GM18526 (cell line): ENCODE results near the gene COMT.

ENCODE experiments used
- POLR2A ChIP-seq: IDR thresholded peaks from 3 replicates; pipeline ENCODE4 v1.6.1; 2011; ENCODE audit not compliant: insufficient read length; ENCODE audit errors: extremely low read depth

COMT gene

DNA sequence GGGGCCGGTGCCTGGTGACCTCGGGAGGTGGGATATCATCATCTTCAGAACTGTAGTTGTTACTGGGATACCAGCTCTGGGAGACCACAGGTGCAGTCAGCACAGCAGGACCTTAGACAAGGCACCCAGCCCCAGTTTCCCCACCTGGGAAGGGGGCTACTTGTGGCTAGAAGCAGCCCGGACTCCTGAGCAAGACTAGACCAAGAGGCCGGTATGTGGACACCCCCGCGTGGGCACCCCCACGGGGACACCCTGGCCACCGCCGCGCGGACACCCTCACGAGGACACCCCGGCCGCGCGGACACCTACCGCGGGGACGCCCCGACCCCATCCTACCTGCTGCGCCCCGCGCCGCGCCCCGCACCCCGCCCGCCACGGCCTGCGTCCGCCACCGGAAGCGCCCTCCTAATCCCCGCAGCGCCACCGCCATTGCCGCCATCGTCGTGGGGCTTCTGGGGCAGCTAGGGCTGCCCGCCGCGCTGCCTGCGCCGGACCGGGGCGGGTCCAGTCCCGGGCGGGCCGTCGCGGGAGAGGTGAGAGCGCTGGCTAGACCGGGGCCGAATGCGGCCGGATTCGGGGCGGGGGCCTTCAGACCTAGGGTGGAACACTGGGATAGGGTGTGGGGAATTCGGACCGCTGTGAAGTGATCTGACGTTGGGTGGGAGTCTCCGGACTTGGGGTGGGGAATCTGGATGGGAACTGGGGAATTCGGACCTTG lies at the start of gene COMT, which contains the start of gene TXNRD2:
Gene COMT (plus strand): TSS at position 408 of the 718 bp plus-strand sequence. CDS start 20,755 bp downstream, outside the sequence.
Gene TXNRD2 (minus strand): TSS at position 454 of the 718 bp plus-strand sequence. CDS start 15 bp downstream, at position 439.
- peak; percentile 82 for TF ChIP-seq POLR2A

DNA sequence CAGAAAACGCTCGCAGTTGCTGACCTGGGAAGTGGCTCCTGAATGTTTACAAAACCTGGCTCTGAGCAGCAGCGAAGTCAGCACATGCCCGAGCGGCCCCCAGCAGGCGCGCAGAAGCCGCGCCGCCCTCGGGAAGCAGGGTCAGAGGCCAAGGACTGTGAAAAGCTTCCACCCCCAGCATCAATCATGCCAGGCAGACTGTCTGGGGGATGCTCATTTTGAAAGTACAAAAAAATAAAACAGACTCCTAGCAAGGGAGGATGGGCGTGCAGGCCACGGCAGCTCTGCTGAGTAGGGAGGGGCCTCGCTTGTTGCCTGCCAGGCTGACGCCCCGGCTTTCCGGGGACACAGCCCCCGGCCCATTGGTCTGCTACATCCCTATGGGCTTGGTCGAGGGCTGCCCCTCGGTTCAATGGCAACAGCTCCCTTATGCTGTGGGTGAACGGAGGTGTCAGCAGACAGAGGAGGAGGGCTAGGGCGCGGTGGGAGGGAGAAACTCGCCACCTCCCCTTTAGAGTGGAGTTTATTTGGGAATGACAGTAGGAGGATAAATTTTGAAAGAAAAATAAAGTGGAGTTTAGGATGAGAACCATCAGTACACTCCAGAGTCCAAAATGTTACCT lies 49.2 kb upstream of the COMT start:
- no peak for TF ChIP-seq POLR2A

DNA sequence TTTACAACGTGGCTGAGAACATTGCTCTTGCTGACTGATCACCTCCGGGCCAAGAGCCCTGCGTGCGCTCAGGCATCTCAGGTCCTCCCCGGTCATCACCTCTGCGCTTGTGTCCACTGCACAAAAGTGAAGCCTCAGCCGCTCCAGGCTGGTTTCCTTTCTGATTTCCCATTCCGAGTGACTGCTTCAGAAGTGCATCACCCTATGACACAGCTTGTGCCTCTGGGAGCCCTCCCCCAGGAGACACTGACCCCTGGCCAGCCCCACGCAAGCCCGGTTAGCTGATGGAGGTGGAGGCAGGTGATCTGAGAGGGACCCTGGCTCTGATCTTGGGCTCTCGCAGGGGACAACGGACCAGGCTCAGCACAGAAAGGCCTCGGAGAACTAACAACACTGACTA lies 48.6 kb upstream of the COMT start:
- TF ChIP-seq POLR2A: no peak

- TF ChIP-seq POLR2A: no peak
Observed at GRCh38 chr22:19893363-19893762, 48.2 kb upstream of the COMT start.

- no peak for TF ChIP-seq POLR2A
Observed at GRCh38 chr22:19895160-19895849, 46.3 kb upstream of the COMT start.

DNA sequence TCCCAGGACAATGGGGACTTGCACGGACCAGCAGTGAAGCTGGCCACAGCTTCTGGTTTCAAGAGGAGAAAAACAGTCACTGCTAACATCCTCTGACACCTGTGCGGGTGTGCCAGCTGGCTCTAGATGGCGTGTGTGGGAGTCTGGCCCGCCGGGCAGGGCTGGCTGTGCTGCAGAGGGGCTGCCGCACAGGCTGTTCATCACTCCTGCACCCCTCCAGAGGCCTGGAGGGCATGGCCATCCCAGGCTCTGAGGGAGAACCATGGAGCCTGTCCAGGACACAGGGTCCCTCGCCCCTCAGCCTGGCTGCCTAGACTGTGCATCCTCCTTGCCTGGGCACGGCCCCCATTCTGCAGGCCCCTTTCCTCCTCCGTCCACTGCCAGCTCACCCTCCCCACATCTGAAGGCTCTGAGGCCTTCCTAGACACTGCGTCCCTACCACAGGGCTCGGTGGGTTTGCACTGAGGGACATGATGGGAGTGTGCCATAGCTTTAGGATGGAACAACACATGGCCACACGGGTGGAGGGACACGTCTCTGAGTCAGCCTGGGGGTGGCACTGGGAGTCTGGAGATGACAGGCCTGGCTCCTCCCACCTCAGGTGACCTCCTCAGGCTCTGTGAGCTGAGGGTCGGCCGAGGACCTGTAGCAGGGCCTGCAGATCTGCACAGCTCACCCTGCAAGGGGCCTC lies 44.8 kb upstream of the COMT start:
- TF ChIP-seq POLR2A: no peak

- TF ChIP-seq POLR2A: no peak
Observed at GRCh38 chr22:19897726-19898125, 43.8 kb upstream of the COMT start.

DNA sequence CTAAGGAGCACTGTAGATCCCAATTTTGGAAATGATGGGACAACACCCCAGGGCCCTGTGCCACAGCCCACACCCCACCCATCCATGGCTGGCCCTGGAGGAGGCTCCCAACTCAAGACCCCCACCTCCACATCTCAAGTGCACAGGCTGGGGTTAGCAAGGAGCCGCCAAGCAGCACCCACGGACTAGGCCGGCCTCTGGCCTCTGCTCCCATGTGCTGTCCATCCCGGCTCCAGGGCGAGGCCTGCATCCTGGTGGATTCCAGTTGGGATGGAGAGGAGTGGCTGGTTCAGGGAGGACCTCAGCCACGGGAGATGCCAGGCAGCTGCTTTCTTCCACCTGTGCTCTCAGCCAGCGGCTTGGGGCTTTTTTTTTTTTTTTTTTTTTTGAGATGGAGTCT lies 43.4 kb upstream of the COMT start:
- TF ChIP-seq POLR2A: no peak

- no peak for TF ChIP-seq POLR2A
Observed at GRCh38 chr22:19898831-19899567, 42.6 kb upstream of the COMT start.

DNA sequence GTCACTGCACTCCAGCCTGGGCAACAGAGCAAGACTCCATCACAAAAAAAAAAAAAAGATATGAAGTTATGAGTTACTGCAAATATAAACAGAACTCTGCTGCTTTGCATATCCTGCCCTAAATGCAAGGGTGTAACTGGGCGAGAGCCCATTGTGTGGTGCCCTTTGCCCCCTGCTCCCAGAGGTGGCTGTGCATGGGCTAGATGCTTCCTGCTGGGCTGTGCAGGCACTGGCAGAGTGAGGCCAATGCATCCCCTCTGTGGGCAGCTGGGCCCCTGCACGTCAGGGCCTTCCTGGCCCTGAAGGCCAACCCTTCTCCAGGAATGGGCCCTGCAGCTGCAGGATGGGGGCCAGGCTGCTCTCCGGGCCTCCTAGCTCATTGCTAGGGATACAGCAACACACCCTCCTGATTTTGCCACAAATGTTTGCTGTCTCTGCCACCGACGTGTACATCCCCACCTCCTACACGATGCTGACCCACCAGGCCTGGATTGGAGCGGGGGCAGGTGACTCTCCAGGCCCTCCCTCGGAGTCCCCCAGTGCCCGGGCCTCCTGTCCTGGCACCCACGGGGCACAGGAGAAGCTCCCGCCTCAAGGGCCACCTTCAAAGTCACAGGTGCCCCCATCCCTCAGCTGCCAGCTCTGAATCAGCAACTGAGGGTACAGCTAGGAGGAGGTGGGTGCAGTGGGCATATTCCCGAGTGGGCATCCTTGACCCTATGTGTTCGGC lies 40.7 kb upstream of the COMT start:
- TF ChIP-seq POLR2A: no peak

DNA sequence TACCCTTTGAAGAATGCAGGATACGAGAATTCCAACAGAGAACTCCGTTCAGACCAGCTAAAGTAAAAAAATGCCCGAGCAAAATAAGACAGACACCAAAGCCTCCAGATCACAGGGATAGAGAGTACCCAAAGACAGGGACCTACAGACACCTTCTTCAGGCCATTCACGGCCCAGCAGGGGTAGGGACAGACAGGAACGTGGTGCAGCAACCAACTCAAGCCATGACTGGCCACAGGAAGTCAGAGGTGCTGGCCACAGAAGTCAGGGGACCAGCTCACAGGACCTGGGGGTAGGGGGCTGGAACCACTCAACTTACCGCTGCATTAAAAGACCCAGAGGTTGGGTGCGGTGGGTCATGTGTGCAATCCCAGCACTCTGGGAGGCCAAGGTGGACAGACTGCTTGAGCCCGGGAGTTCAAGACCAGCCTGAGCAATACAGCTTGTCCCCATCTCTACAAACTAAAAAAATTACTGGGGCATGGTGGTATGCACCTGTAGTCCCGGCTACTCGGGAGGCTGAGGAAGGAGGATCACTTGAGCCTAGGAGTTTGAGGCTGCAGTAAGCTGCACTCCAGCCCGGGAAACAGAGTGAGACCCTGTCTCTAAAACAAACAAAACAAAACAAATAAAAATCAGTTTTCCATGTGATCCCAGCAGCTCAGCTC lies 39.9 kb upstream of the COMT start:
- TF ChIP-seq POLR2A: no peak

DNA sequence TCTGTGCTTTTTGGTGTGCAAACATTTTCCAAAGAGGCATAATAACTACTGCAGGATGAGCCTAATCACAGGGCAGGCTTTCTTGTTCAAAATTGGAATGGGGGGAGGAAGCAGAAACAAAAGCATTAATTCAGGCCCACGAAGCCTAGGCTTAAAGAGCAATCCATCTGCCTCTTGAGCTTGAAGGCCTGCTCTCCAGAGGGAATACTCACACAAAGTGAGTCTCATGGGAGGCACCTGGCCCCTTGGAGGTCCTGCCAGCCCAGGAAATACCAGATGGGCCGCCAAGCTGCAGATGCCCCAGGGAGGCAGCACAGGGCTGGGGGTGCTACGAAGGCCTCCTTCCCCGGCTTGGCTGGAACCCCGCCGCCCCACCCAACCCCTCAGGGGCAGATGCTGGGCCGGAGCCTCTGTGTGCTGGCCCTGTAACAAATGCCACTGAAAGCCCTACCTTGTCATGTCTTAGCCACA lies 39.3 kb upstream of the COMT start:
- TF ChIP-seq POLR2A: no peak

GRCh38 chr22:19903031-19903430 lies 38.5 kb upstream of the COMT start:
- TF ChIP-seq POLR2A: no peak
